ENCODE measurements around the gene TADA2A.

The TADA2A gene

DNA sequence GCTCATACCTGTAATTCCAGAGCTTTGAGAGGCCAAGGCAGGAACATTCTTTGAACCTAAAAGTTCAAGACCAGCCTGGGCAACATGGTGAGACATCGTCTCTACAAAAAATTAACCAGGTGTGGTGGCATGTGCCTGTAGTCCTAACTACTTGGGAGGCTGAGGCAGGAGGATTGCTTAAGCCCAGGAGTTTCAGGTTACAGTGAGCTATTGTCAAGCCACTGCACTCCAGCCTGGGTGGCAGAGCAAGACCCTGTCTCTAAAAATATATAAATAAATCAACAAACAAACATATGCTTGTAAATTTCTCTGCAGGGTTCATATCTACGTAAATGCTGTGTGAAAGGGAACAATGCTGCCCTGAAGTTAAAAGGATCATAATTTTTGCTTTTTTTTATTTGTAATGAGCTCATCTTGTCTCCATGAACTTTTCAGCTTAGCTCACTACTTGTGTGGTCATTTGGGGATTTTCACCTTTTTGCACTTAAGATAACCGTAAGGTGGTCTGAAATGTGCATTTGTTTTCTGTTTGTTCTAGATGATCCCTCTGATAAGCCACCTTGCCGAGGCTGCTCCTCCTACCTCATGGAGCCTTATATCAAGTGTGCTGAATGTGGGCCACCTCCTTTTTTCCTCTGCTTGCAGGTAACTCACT, 16.4 kb downstream of the TADA2A start:
- TF ChIP-seq, protein P1, sequence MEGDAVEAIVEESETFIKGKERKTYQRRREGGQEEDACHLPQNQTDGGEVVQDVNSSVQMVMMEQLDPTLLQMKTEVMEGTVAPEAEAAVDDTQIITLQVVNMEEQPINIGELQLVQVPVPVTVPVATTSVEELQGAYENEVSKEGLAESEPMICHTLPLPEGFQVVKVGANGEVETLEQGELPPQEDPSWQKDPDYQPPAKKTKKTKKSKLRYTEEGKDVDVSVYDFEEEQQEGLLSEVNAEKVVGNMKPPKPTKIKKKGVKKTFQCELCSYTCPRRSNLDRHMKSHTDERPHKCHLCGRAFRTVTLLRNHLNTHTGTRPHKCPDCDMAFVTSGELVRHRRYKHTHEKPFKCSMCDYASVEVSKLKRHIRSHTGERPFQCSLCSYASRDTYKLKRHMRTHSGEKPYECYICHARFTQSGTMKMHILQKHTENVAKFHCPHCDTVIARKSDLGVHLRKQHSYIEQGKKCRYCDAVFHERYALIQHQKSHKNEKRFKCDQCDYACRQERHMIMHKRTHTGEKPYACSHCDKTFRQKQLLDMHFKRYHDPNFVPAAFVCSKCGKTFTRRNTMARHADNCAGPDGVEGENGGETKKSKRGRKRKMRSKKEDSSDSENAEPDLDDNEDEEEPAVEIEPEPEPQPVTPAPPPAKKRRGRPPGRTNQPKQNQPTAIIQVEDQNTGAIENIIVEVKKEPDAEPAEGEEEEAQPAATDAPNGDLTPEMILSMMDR (IDR thresholded peaks at IDR 0.05; ENCODE audit: insufficient read depth, low read depth, low read length, missing control alignments) = no peak
- no peak overlapping the region for H3K4me3 ChIP-seq (ENCODE audit: low read depth, low read length)
- no peak for DNase-seq (ENCODE audit: low read depth)

GRCh38 chr17:37425268-37425667, 18.6 kb downstream of the TADA2A start:
- TF ChIP-seq, protein P1 (IDR thresholded peaks at IDR 0.05; ENCODE audit: insufficient read depth, low read depth, low read length, missing control alignments) = no peak

GRCh38 chr17:37429039-37429438, 22.4 kb downstream of the TADA2A start:
- no peak for DNase-seq (ENCODE audit: low read depth)
- TF ChIP-seq, protein P1 (IDR thresholded peaks at IDR 0.05; ENCODE audit: insufficient read depth, low read depth, low read length, missing control alignments) = no peak
- no peak overlapping the region for H3K4me3 ChIP-seq (ENCODE audit: low read depth, low read length)

More at GRCh38 chr17:37425268-37425667, 18.6 kb downstream of the TADA2A start:
- no peak for DNase-seq (ENCODE audit: low read depth)
- H3K4me3 ChIP-seq (ENCODE audit: low read depth, low read length) = no peak overlapping the region

GRCh38 chr17:37429453-37429852, 22.8 kb downstream of the TADA2A start:
- no peak for DNase-seq (ENCODE audit: low read depth)
- no peak overlapping the region for H3K4me3 ChIP-seq (ENCODE audit: low read depth, low read length)
- TF ChIP-seq, protein P1 (IDR thresholded peaks at IDR 0.05; ENCODE audit: insufficient read depth, low read depth, low read length, missing control alignments) = no peak

- DNase-seq (ENCODE audit: low read depth) = no peak
- TF ChIP-seq, protein P1 (IDR thresholded peaks at IDR 0.05; ENCODE audit: insufficient read depth, low read depth, low read length, missing control alignments) = no peak
- no peak overlapping the region for H3K4me3 ChIP-seq (ENCODE audit: low read depth, low read length)
These were observed 23.5 kb downstream of the TADA2A start for GRCh38 chr17:37430051-37430627.

GRCh38 chr17:37432671-37433070, 26.0 kb downstream of the TADA2A start:
- DNase-seq (ENCODE audit: low read depth) = no peak
- TF ChIP-seq, protein P1 (IDR thresholded peaks at IDR 0.05; ENCODE audit: insufficient read depth, low read depth, low read length, missing control alignments) = no peak
- H3K4me3 ChIP-seq (ENCODE audit: low read depth, low read length) = no peak overlapping the region

GRCh38 chr17:37438141-37438540, 31.5 kb downstream of the TADA2A start:
- no peak for DNase-seq (ENCODE audit: low read depth)
- no peak overlapping the region for H3K4me3 ChIP-seq (ENCODE audit: low read depth, low read length)
- TF ChIP-seq, protein P1 (IDR thresholded peaks at IDR 0.05; ENCODE audit: insufficient read depth, low read depth, low read length, missing control alignments) = no peak
